ENCODE data around the gene OTOF. TPM values are rescaled to one million over a fixed set of nuclear protein-coding genes. Genes with fewer than 3 reads are reported as not detected.

OTOF gene
- total RNA-seq, 1 donor from 2014 or later = not detected

GRCh38 chr2:26444236-26444635 is 33.7 kb downstream of the OTOF start:
- Histone ChIP-seq H3K4me3 (ENCODE audit: low read depth, low read length) (no peak overlapping the region), H3K36me3 (ENCODE audit: control insufficient read depth, insufficient read depth, low read length) (no peaks in the 10 kb centered on the region), H3K27me3 (ENCODE audit: control insufficient read depth, insufficient read depth, low read length) (no peaks in the 10 kb centered on the region)
- no peak for DNase-seq (ENCODE audit: low read depth)
- TF ChIP-seq CTCF (IDR thresholded peaks at IDR 0.05; ENCODE audit: insufficient read depth, low read length, poor library complexity, severe bottlenecking) = no peak

- Histone ChIP-seq H3K36me3 (ENCODE audit: control insufficient read depth, insufficient read depth, low read length) (no peaks in the 10 kb centered on the region), H3K27me3 (ENCODE audit: control insufficient read depth, insufficient read depth, low read length) (no peaks in the 10 kb centered on the region), H3K4me3 (ENCODE audit: low read depth, low read length) (no peak overlapping the region)
- peak; percentile 19 for DNase-seq (ENCODE audit: low read depth)
- TF ChIP-seq CTCF (IDR thresholded peaks at IDR 0.05; ENCODE audit: insufficient read depth, low read length, poor library complexity, severe bottlenecking) = no peak
Measured at GRCh38 chr2:26442707-26443106, 35.2 kb downstream of the OTOF start.

- DNase-seq (ENCODE audit: low read depth) = no peak
- Histone ChIP-seq H3K36me3 (ENCODE audit: control insufficient read depth, insufficient read depth, low read length) (no peaks in the 10 kb centered on the region), H3K4me3 (ENCODE audit: low read depth, low read length) (no peak overlapping the region), H3K27me3 (ENCODE audit: control insufficient read depth, insufficient read depth, low read length) (no peaks in the 10 kb centered on the region)
- TF ChIP-seq CTCF (IDR thresholded peaks at IDR 0.05; ENCODE audit: insufficient read depth, low read length, poor library complexity, severe bottlenecking) = no peak
Measured at GRCh38 chr2:26442301-26442700, 35.6 kb downstream of the OTOF start.

GRCh38 chr2:26438926-26439325 is 39.0 kb downstream of the OTOF start:
- DNase-seq (ENCODE audit: low read depth) = no peak
- TF ChIP-seq CTCF (IDR thresholded peaks at IDR 0.05; ENCODE audit: insufficient read depth, low read length, poor library complexity, severe bottlenecking) = no peak

GRCh38 chr2:26438526-26438925 is 39.4 kb downstream of the OTOF start:
- Histone ChIP-seq H3K4me3 (ENCODE audit: low read depth, low read length) (no peak overlapping the region), H3K36me3 (ENCODE audit: control insufficient read depth, insufficient read depth, low read length) (no peaks in the 10 kb centered on the region), H3K27me3 (ENCODE audit: control insufficient read depth, insufficient read depth, low read length) (no peaks in the 10 kb centered on the region)
- peak; percentile 29 for DNase-seq (ENCODE audit: low read depth)
- peak; percentile 31 for TF ChIP-seq CTCF (IDR thresholded peaks at IDR 0.05; ENCODE audit: insufficient read depth, low read length, poor library complexity, severe bottlenecking)

More at GRCh38 chr2:26438926-26439325, 39.0 kb downstream of the OTOF start:
- H3K36me3 ChIP-seq (ENCODE audit: control insufficient read depth, insufficient read depth, low read length) = no peaks in the 10 kb centered on the region
- H3K4me3 ChIP-seq (ENCODE audit: low read depth, low read length) = no peak overlapping the region
- no peaks in the 10 kb centered on the region for H3K27me3 ChIP-seq (ENCODE audit: control insufficient read depth, insufficient read depth, low read length)

GRCh38 chr2:26435106-26435505 is 42.8 kb downstream of the OTOF start:
- no peak for TF ChIP-seq CTCF (IDR thresholded peaks at IDR 0.05; ENCODE audit: insufficient read depth, low read length, poor library complexity, severe bottlenecking)
- Histone ChIP-seq H3K4me3 (ENCODE audit: low read depth, low read length) (no peak overlapping the region), H3K36me3 (ENCODE audit: control insufficient read depth, insufficient read depth, low read length) (no peaks in the 10 kb centered on the region), H3K27me3 (ENCODE audit: control insufficient read depth, insufficient read depth, low read length) (no peaks in the 10 kb centered on the region)
- no peak for DNase-seq (ENCODE audit: low read depth)

Measured in kidney epithelial cell (primary cell).